GM19035 (cell line): Measurements from ENCODE around the gene SHROOM4.

Source experiments
- ATAC-seq: cut with Tn5 transposase; IDR thresholded peaks from one replicate; pipeline ENCODE4 v1.9.1; 2021; ENCODE audit not compliant: unreplicated experiment

SHROOM4 gene

DNA sequence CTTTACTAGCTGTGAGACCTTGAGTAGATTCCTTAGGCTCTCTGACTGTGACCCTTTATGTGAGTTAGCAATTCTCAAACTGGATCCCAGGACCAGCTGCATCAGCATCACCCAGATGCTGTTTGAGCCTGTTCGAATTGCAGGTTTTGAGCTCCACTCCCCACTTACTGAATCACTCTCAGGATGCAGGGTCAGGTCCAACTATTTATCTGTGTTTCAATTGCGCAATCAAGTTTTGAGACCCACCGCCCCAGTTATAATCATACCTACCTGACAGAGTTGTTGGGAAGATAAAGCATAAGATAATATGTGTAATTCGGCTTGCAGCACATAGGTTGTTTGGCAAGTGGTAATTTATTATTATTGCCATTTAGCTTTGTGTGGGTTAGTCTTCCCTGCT is 187.6 kb downstream of the SHROOM4 start:
- ATAC-seq = no peak

DNA sequence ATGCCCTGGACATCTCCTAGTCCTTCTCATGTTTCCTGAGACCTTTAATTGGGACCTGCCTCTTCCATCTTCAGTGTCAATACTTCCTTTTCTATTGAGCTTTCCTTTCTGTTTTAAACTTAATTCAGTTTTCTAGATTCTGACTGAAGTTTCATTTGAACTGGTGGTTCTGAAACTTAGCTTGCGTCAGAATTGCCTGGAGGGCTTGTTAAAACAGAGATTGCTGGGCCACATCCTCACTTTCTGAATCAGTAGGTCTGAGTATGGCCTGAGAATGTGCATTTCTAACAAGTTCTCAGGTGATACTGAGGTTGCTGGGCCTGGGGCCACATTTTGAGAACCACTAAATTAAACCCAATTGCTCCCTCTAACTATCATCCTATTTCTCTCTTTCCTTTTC is 191.2 kb downstream of the SHROOM4 start:
- ATAC-seq = no peak

DNA sequence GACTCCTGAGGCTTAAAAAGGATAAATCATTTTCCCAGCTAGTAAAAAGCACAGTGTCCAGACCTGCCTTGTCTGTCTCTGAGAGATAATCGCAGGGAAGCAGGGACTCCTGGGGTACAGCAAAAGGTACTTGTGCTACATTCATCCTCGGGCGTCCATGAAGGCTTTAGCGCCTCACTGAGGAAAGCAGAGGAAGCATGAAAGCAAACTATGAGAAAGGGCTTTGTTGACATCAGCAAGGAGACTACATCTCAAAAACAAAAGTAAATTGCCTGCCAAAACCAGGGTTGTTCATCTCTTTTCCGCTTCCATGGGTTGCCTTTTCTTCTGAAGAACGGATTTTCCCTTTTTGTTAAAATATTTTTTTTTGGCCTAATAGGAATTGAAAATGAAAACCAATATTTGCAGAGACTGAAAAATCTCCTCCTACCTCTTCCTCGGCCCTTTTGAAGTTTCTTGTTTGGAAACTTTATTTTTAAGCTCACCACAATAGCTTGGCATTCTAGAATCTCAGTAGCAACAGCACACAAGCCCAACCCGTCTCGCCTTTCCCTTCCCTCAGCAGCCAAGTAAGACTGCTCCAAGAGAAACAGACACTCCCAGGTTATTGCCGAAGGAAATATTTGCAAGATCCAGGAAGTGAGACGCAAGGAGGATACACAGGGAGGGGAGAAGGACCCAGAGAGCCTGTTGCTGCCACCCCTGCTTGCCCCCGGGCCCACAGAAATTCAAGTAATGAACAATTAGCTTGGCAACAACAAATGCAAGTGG is 195.0 kb downstream of the SHROOM4 start:
- no peak for ATAC-seq

DNA sequence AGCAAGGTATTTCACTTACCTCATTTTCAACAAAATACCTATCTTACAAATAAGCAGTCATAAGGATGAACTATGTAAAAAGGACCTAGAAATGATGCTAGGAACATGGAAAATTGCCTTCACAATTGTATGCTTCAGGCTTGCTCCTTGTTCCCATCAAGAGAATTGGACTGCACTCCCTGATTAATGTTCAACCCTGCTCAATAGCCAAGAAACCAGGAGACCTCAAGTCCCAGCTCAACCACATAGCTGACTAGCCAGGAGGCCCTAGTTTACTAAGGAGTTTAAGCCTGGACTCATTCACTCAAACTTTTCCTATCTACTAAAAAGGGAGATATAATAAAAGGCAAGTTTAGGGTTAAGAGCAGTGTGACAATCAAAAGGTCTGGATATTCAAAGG is 196.8 kb downstream of the SHROOM4 start:
- no peak for ATAC-seq

DNA sequence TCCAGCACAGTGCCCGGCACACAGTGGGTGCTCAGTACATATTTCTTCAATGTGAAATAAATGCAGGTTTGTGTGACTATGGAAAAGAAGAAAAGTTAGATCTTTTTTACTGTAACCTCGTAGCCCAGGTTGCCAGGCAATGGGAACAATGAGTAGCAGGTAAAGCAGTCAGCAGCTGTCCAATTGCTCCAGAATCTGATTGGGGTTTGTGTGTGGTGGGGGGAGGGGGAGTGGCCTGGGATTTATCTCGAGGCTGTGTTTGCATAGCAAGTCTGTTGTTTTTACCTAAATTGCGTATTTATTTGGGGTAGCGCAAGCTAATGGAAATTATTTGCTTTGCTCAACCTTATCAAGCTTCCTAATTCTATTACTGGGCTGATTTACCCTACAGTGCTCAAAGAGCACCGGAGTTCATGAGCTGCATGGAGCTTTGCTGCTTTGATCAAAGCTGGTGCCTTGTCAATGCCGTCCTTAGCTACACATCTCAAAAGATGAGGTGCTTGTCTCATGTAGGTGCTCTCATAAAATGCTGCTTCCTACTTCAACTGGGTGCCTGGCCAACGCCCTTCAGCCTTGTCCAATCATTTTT is 198.3 kb downstream of the SHROOM4 start:
- ATAC-seq = no peak

DNA sequence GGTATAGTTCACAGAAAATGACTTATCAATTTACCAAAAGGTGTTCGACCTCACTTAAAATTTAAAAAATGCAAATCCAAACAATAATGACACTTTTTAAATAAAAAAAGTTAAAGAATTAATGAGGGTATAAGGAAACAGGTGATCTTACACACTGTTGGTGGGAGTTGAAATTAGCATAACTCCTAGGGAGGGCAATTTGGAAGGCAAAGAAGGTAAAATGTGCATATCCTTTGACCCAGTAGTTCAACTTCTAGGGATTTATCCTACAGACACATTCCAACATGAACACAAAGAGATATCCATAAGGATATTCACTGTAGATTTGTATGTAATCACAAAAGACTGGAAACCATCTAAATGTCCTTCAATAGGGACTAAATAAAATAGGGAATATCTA is 199.5 kb downstream of the SHROOM4 start:
- ATAC-seq = no peak

DNA sequence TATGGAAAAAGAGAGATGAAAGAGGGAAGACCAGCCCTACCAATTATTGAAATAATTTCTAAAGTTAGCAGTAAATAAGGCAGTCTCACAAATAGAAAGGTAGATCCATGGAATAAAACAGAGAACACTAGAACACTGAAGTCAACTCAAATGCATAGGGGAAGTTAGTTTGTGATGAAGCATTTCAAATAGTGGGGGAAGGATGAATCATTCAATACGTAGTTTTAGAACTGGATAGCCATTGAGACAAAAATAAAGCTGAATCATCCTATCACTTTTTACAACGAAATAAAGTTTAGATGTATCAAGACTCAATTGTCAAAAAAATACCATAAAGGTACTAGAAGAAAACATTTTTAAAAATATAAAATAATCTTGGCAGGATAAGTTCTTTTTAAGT is 200.1 kb downstream of the SHROOM4 start:
- ATAC-seq = no peak

DNA sequence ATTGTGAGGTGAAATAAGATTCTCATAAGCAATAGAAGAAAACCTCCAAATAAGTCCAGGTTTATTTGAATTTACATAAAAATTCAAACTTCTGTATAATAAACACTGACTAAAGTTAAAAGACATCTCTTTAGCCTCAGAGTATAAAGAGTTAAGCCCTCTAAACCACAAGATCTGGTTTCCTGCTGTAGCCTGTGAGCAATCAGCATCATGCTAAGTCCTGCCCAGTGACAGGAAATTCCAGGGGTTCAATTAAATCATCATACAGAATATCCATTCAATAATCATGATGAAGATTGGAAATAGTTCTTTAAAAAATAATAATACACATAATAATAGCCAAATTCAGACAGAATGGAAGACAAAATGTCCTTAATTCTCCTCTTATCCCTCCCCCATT is 204.2 kb downstream of the SHROOM4 start:
- ATAC-seq = no peak

DNA sequence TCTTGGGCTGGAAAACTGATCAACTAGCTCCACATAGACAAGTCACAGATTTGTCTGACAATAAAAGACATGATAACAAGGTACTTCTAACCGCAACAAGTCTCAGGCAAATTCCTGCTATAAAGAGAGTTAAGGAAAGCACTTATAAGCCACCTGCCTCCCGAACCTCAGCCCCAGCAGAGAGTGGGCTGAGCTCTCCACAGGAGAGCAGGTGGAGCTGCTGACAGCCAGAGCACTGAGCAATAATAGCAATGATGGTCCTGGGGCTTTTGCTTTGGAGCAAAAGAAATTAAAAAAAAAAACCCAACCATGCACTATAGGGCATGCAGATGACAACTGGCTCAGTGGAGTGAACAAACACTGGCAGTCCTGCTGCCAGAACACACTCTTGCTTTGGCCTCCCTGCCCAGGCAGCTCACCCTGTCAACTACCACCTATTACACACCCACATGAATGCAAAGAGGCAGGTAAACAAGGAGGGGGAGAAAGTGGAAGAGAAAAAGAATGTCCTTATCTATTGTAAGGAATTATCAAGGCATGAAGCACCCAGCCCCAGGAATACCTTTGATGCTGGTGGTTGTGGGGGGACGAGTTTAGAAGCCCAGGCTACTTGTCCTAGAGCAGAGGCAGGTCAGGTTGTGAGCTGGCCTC is 207.6 kb downstream of the SHROOM4 start:
- no peak for ATAC-seq

DNA sequence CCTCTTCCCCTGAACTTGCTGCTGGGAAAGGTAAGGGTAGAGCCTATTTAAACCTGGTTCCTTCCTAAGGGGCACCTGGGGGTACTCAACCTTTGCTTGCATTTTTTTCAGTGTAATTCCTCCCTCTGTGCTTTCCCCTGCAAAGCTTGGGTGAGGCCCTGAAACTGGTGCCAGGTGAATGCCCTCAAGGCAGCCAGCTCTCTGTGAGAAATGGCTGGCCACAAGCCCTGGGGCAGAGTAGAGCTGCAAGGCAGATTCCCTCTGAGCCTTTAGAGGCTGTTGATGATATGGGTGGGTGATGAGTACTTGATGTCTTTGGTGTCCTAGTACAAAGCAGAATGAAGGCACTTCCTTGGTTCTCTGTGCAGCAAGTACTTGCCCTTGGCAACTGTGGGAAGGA is 217.9 kb downstream of the SHROOM4 start:
- ATAC-seq = no peak

DNA sequence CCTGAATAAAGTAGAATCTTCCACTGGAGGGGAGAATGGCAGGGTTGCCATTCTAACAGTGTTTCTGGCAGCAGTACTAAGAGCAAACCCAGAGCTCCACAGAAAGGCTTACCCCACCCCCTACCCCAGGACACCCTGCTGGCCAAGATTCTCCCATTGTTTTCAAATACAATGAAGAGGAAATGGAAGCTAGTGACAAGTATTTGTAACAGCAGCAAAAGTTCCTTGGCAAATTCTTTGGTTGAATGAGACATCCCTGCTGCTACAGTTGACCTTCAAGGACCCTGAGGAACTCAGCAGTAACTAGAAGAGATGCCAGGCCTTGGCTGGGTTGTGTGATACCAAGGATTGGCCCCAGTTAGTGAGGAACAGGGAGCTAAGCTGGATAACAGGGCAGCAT is 219.2 kb downstream of the SHROOM4 start:
- ATAC-seq = no peak

DNA sequence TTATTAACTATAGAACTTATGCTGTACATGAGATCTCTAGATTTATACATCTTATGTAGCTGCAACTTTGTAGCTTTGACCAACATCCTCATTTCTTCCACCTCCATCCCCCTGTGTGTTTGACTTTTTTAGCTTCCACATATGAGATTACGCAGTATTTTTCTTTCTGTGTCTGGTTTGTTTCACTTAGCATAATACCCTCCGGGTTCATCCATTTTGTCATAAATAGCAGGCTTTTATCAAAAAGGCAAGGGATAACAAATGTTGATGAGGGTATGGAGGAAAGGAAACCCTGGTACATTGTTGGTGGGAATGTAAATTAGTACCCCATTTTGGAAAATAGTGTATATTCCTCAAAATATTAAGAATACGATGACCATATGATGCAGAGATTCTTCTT is 227.0 kb downstream of the SHROOM4 start:
- ATAC-seq = no peak

DNA sequence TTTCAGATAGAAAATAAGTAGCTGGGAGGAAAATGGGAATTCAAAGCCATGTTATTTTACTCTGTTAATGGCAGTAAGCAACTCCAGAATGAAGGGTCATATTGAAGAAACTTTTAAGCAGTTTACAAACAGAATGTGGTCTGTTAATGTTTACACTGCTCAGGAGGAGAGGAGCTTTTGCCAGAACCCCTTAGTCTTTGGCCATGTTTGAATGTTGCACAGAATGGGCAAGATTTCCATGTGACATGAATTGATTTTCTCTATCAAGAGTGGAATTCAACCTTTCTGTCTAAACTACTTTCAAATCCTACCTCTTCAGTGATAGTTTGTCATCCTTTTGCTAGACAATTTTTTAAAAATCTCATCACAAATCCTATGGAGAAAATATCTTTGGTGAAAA is 227.6 kb downstream of the SHROOM4 start:
- ATAC-seq = no peak

DNA sequence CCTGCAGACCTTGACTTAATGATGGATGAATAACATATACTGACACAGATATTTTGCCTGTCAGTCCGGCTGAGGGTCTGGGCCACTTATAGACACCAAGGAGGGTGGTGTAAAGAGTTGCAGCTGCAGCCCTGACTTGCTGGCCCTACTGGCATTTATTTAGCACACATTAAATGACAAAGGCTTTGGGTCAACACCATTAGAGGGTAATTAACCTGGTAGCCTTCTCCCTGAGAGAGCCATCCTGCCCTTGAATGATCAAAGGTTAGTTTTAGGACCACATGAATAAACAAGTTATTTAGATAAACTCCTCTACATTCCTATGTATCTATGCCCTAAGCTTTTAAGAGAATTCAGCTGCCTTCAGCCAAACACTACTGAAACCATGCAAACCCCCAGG is 232.6 kb downstream of the SHROOM4 start:
- ATAC-seq = no peak

DNA sequence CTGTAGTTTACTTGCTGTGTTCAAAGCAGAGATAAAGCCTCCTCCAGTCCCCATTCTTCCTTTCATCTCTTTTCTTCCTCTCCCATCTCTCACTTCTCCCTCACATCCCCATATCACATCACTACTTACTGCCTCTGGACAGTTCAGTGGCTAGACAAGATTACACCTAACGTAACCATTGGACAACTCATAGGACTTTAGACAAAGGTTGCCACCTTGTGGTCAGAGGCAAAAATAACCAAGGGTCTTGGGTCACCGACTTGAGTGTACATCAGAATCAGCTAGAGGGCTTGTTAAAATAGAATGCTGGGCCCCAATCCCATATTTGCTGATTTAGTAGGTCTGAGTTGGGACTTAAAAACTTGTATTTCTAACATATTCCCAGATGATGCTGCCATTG is 234.0 kb downstream of the SHROOM4 start:
- no peak for ATAC-seq

DNA sequence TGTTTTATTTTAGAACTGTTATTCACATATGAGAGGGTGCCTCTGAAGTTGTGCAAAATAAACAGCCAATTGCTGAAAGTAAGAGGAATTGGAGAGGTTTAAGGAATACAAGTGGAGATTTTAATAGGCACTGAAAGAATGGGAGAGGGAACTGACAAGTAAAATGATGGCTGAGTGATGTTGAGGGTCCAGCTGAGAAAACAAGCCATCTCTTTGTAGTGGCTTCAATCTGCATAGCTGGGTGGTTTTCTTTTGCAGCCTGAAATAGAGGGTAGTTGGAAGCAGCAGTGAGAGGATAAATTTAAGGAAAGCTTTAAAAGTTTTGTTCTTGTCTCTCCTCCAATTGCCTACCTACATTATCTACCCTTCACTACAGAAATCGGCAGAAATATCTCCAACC is 236.7 kb downstream of the SHROOM4 start:
- no peak for ATAC-seq

DNA sequence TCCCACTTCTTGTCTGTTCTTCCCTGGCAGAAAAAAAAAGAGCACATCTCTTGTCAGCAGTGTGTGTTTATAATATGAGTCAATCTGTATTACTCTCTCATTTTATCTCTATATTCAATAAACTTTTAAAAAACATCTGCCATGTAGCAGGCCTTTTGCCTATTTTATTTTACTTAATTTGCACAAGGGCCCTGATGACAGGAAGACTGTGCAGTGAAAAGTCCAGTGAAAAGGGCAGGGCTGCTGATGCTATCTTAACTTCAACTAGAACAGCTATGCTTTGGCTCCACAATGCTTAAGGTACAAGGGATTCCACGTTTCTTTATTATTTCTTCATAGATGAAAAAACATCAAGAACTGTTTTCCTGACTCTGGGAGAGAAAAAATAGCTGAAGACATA is 246.4 kb downstream of the SHROOM4 start:
- no peak for ATAC-seq

DNA sequence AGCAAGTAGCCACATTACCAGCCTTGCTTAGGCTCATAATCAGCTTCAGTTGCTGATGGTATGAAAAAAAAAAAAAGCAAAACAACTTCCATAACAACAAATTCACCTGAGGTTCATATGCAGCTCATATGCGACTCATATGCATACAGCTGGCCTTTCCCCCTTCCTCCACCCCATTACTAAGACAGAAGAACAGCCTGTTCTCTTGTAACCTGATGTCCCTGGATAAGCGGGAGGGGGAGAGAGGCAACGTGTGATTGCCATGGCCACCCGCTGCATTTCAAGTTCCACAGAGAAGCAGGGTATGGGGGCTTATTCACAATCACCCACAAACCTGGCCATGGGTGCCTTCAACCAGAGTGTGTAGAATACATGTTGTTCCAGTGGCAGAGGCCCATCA is 248.3 kb downstream of the SHROOM4 start:
- no peak for ATAC-seq
